Urinary bladder (tissue), 4 donors: ENCODE data around the gene GART. TPM values are rescaled to one million over a fixed set of nuclear protein-coding genes. Genes with fewer than 3 reads are reported as not detected.
"Not testable (repeated sequence)": the region's sequence is repeated elsewhere in the genome, so short reads cannot be mapped to it uniquely, and the experiment has no call there.

ENCODE experiments used
- DNase-seq: peaks from one replicate; pipeline ENCODE4 v3.0.0-alpha.2; 2015; ENCODE audit errors: extremely low spot score
- H3K27ac ChIP-seq: one replicate; pipeline ENCODE4 v1.5.1; 2013; ENCODE audit warnings: low read depth, mild to moderate bottlenecking, moderate library complexity
- H3K36me3 ChIP-seq: one replicate; pipeline ENCODE4 v1.6.1; 2013; ENCODE audit warnings: mild to moderate bottlenecking, moderate library complexity; ENCODE audit not compliant: insufficient read depth
- H3K4me1 ChIP-seq: one replicate; pipeline ENCODE4 v1.6.1; 2013; ENCODE audit warnings: mild to moderate bottlenecking, moderate library complexity; ENCODE audit not compliant: insufficient read depth
- H3K4me3 ChIP-seq: one replicate; pipeline ENCODE4 v1.5.1; 2013; ENCODE audit warnings: low read depth, low read length
- WGBS: extraction: QIAGEN DNeasy Blood & Tissue Kit; methylation state at CpG from one replicate; pipeline ENCODE4 v1.1.7; 2013; 5-methylcytosine and 5-hydroxymethylcytosine counted together
- polyA plus RNA-seq: library from polyadenylated mRNA; stranded (reverse); fragments of 200-250 nt; gene quantifications from one replicate; pipeline ENCODE4 v1.2.3, GENCODE V29; 2013
- total RNA-seq: library from RNA; depleted of rRNA; stranded (reverse); fragments of >200 nt; gene quantifications from one replicate; pipeline ENCODE4 v1.2.3, GENCODE V29; 2014
- donor health status: healthy with polysubstance abuse.
- donor health status: healthy.

GART gene
- total and polyA plus RNA-seq, 2 donors: 27.3 to 55.7 TPM

GRCh38 chr21:33487996-33488395 lies 53.9 kb downstream of the GART start:
- WGBS: 95% methylated on average over 5 of the region's 5 CpGs
- Histone ChIP-seq H3K27ac (no peak overlapping the region), H3K4me3 (no peak overlapping the region), H3K4me1 (no peaks in the 10 kb centered on the region), H3K36me3 (no peaks in the 10 kb centered on the region)
- DNase-seq: no peak

- WGBS: 92% methylated on average over 9 of the region's 9 CpGs
- Histone ChIP-seq H3K36me3 (no peaks in the 10 kb centered on the region), H3K4me1 (no peaks in the 10 kb centered on the region), H3K27ac (no peak overlapping the region), H3K4me3 (no peak overlapping the region)
- no peak for DNase-seq
These were observed 60.5 kb downstream of the GART start for GRCh38 chr21:33481314-33481943.

- H3K4me1 ChIP-seq: no peaks in the 10 kb centered on the region
- DNase-seq: no peak
- peak overlapping the region; percentile 39 for H3K4me3 ChIP-seq
- H3K36me3 ChIP-seq: no peaks in the 10 kb centered on the region
- WGBS: 31% methylated on average over 17 of the region's 17 CpGs
- H3K27ac ChIP-seq: peak overlapping the region; percentile 85
These were observed 61.3 kb downstream of the GART start for GRCh38 chr21:33480481-33481103.

- Histone ChIP-seq H3K4me1 (no peaks in the 10 kb centered on the region), H3K27ac (peak within 1 kb of the TSS; percentile 88), H3K36me3 (no peaks in the 10 kb centered on the region), H3K4me3 (peak within 1 kb of the TSS; percentile 78)
- WGBS: under 1% methylated on average over 93 of the region's 93 CpGs
- DNase-seq: peak; percentile 78
These were observed 62.0 kb downstream of the GART start, which contains the start of gene TMEM50B for GRCh38 chr21:33479679-33480480. TMEM50B (minus strand) TSS chr21:33479974; CDS start chr21:33468885, 11,089 bp downstream.

GRCh38 chr21:33478935-33479678 lies 62.8 kb downstream of the GART start:
- Histone ChIP-seq H3K27ac (peak overlapping the region; percentile 88), H3K36me3 (no peaks in the 10 kb centered on the region), H3K4me1 (no peaks in the 10 kb centered on the region), H3K4me3 (peak overlapping the region; percentile 78)
- peak; percentile 13 for DNase-seq
- WGBS: under 1% methylated on average over 68 of the region's 68 CpGs

- no peak for DNase-seq
- Histone ChIP-seq H3K36me3 (no peaks in the 10 kb centered on the region), H3K27ac (no peak overlapping the region), H3K4me3 (peak overlapping the region; percentile 78), H3K4me1 (no peaks in the 10 kb centered on the region)
- 59% methylated on average over 9 of the region's 9 CpGs for WGBS
These were observed 63.7 kb downstream of the GART start for GRCh38 chr21:33478182-33478581.

- no peak overlapping the region for H3K27ac ChIP-seq
- 92% methylated on average over 7 of the region's 7 CpGs for WGBS
- no peaks in the 10 kb centered on the region for H3K36me3 ChIP-seq
- no peaks in the 10 kb centered on the region for H3K4me1 ChIP-seq
- DNase-seq: no peak
- no peak overlapping the region for H3K4me3 ChIP-seq
These were observed 64.9 kb downstream of the GART start for GRCh38 chr21:33477066-33477465.

GRCh38 chr21:33473344-33473743 lies 68.6 kb downstream of the GART start:
- DNase-seq: no peak

GRCh38 chr21:33470701-33471100 lies 71.2 kb downstream of the GART start:
- Histone ChIP-seq H3K27ac (no peak overlapping the region), H3K36me3 (no peaks in the 10 kb centered on the region), H3K4me3 (no peak overlapping the region), H3K4me1 (no peaks in the 10 kb centered on the region)
- DNase-seq: no peak
- 98% methylated on average over 2 of the region's 2 CpGs for WGBS

More at GRCh38 chr21:33473344-33473743, 68.6 kb downstream of the GART start:
- 95% methylated on average over 3 of the region's 3 CpGs for WGBS
- Histone ChIP-seq H3K36me3 (no peaks in the 10 kb centered on the region), H3K4me1 (no peaks in the 10 kb centered on the region), H3K27ac (no peak overlapping the region), H3K4me3 (no peak overlapping the region)

GRCh38 chr21:33469183-33469582 lies 72.7 kb downstream of the GART start:
- H3K27ac ChIP-seq, H3K36me3 ChIP-seq: not testable (repeated sequence)
- 97% methylated on average over 4 of the region's 4 CpGs for WGBS

GRCh38 chr21:33461538-33462250 lies 80.2 kb downstream of the GART start:
- WGBS: 92% methylated on average over 5 of the region's 5 CpGs

More at GRCh38 chr21:33469183-33469582, 72.7 kb downstream of the GART start:
- not testable (repeated sequence) for DNase-seq, H3K4me1 ChIP-seq, H3K4me3 ChIP-seq

GRCh38 chr21:33458861-33459260 lies 83.1 kb downstream of the GART start:
- Histone ChIP-seq H3K4me3 (no peak overlapping the region), H3K4me1 (no peaks in the 10 kb centered on the region), H3K27ac (no peak overlapping the region), H3K36me3 (peaks cover 4% of the 10 kb centered on the region)
- 96% methylated on average over 3 of the region's 3 CpGs for WGBS
- DNase-seq: no peak

More at GRCh38 chr21:33461538-33462250, 80.2 kb downstream of the GART start:
- Histone ChIP-seq H3K36me3 (peaks cover 2% of the 10 kb centered on the region), H3K4me3 (no peak overlapping the region), H3K27ac (no peak overlapping the region), H3K4me1 (no peaks in the 10 kb centered on the region)
- DNase-seq: no peak
